Neural cell (in vitro differentiated cells): ENCODE measurements around the gene TSPEAR.

Experiments used
- EP300 ChIP-seq: fragments of 450-650 bp; conservative IDR thresholded peaks from 2 replicates; pipeline ENCODE4 v1.6.1; 2014; ENCODE audit warnings: antibody characterized with exemption, mild to moderate bottlenecking, moderate library complexity; ENCODE audit not compliant: poor library complexity, severe bottlenecking
- TF ChIP-seq, protein P1 (sequence below): IDR thresholded peaks from 2 replicates; pipeline ENCODE4 v1.6.1; 2012; ENCODE audit warnings: borderline replicate concordance
- TF ChIP-seq, protein P2 (sequence below): fragments of 450-650 bp; IDR thresholded peaks from 2 replicates; pipeline ENCODE4 v1.5.1; 2014; ENCODE audit warnings: antibody characterized with exemption, mild to moderate bottlenecking, moderate library complexity; ENCODE audit not compliant: poor library complexity, severe bottlenecking

DNA sequence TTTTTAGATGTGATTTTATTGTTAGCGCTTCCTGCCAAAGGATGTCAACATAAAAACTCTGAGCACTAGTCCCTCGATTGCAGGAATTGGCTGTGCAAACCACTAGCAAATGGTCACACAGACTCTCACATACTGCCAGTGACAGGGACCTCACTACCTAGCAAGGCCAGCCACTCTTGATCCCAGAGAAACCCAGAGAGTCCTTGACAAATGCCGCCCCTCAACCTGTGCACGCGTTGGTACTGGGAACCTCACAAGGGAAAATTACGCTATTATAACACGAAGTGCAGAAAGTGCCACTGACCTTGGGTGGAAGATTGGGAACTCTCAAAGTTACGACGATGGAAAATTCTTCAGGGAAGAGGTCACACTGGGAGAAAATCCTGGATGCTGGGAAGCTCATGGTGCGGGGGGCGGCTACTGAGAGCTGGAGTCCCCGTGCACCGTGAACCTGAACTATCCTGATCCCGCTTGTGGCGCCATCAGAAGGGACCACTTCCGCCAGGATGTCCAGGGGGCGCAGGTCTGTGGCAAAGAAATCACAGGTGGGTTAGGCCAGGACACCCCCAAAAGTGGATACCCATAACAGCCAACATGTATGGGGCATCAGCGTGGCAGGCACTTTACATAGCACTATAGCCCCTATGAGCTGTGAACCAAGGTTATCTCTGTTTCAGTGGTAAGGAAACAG is 143.7 kb downstream of the TSPEAR start:
- TF ChIP-seq, protein P1, sequence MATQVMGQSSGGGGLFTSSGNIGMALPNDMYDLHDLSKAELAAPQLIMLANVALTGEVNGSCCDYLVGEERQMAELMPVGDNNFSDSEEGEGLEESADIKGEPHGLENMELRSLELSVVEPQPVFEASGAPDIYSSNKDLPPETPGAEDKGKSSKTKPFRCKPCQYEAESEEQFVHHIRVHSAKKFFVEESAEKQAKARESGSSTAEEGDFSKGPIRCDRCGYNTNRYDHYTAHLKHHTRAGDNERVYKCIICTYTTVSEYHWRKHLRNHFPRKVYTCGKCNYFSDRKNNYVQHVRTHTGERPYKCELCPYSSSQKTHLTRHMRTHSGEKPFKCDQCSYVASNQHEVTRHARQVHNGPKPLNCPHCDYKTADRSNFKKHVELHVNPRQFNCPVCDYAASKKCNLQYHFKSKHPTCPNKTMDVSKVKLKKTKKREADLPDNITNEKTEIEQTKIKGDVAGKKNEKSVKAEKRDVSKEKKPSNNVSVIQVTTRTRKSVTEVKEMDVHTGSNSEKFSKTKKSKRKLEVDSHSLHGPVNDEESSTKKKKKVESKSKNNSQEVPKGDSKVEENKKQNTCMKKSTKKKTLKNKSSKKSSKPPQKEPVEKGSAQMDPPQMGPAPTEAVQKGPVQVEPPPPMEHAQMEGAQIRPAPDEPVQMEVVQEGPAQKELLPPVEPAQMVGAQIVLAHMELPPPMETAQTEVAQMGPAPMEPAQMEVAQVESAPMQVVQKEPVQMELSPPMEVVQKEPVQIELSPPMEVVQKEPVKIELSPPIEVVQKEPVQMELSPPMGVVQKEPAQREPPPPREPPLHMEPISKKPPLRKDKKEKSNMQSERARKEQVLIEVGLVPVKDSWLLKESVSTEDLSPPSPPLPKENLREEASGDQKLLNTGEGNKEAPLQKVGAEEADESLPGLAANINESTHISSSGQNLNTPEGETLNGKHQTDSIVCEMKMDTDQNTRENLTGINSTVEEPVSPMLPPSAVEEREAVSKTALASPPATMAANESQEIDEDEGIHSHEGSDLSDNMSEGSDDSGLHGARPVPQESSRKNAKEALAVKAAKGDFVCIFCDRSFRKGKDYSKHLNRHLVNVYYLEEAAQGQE: no peak
- no peak for TF ChIP-seq EP300
- TF ChIP-seq, protein P2, sequence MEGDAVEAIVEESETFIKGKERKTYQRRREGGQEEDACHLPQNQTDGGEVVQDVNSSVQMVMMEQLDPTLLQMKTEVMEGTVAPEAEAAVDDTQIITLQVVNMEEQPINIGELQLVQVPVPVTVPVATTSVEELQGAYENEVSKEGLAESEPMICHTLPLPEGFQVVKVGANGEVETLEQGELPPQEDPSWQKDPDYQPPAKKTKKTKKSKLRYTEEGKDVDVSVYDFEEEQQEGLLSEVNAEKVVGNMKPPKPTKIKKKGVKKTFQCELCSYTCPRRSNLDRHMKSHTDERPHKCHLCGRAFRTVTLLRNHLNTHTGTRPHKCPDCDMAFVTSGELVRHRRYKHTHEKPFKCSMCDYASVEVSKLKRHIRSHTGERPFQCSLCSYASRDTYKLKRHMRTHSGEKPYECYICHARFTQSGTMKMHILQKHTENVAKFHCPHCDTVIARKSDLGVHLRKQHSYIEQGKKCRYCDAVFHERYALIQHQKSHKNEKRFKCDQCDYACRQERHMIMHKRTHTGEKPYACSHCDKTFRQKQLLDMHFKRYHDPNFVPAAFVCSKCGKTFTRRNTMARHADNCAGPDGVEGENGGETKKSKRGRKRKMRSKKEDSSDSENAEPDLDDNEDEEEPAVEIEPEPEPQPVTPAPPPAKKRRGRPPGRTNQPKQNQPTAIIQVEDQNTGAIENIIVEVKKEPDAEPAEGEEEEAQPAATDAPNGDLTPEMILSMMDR: no peak
